ENCODE results near the gene EML1.
A peak's percentile ranks its signal among the peaks of the same experiment; 100 is the strongest.

The EML1 gene

GRCh38 chr14:99971087-99971940, 178.1 kb downstream of the EML1 start:
- DNase-seq, result peak; percentile 5

GRCh38 chr14:99971941-99972747, 178.9 kb downstream of the EML1 start:
- no peak for DNase-seq

- no peak for DNase-seq
These were observed 179.7 kb downstream of the EML1 start for GRCh38 chr14:99972748-99973466.

- DNase-seq, result no peak
These were observed 182.0 kb downstream of the EML1 start for GRCh38 chr14:99975190-99975589.

- DNase-seq, result no peak
These were observed 182.8 kb downstream of the EML1 start for GRCh38 chr14:99976021-99976420.

GRCh38 chr14:99976681-99977080, 183.5 kb downstream of the EML1 start:
- no peak for DNase-seq

- DNase-seq, result no peak
These were observed 187.1 kb downstream of the EML1 start for GRCh38 chr14:99980299-99980698.

GRCh38 chr14:99981806-99982205, 188.6 kb downstream of the EML1 start:
- no peak for DNase-seq

- no peak for DNase-seq
These were observed 189.5 kb downstream of the EML1 start for GRCh38 chr14:99982537-99983250.

- DNase-seq, result no peak
These were observed 190.2 kb downstream of the EML1 start for GRCh38 chr14:99983251-99984015.

GRCh38 chr14:99984036-99984435, 190.8 kb downstream of the EML1 start:
- DNase-seq, result no peak

GRCh38 chr14:99986396-99986795, 193.2 kb downstream of the EML1 start:
- DNase-seq, result no peak

GRCh38 chr14:99989032-99989431, 195.8 kb downstream of the EML1 start:
- no peak for DNase-seq

- DNase-seq, result no peak
These were observed 197.3 kb downstream of the EML1 start for GRCh38 chr14:99990268-99991170.

GRCh38 chr14:99991331-99991730, 198.1 kb downstream of the EML1 start:
- no peak for DNase-seq

All from GOT3 (cell line).